ENCODE results near the gene HSPBP1.

DNA sequence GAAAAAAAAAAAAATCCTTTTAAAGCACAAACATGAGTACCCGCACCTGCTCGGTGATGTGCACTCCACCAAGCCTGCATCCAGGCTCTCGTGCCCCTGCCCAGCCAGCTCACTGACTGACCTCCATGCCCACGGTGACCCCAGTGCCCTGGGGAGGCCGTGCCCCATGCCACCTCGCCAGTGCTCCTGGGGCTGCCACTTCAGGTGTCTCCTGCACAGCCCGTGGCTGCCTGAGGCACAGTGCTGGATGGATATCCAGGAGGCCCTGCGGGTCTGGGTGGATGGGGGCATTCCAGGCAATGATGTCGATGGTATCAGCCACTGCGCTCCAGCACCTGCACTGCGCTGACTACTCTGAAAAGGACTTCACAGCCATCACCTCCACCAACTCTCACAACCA, 30.1 kb downstream of the HSPBP1 start:
- no peak for TF ChIP-seq TOX (CRISPR knock-in tag; IDR thresholded peaks at IDR 0.05; ENCODE audit: borderline replicate concordance)
- TF ChIP-seq ESRRG (CRISPR knock-in tag; IDR thresholded peaks at IDR 0.05): no peak
- TF ChIP-seq ARNTL (CRISPR knock-in tag; IDR thresholded peaks at IDR 0.05; ENCODE audit: borderline replicate concordance, low read depth): no peak
- TF ChIP-seq RARB (CRISPR knock-in tag; IDR thresholded peaks at IDR 0.05): no peak
- TF ChIP-seq ISL1 (CRISPR knock-in tag; IDR thresholded peaks at IDR 0.05): no peak

All from SK-N-SH treated with all-trans-retinoic acid at 6 μM for 48 hours (cell line).